ENCODE measurements around the gene LMBR1. TPM values are rescaled to one million over a fixed set of nuclear protein-coding genes. Genes with fewer than 3 reads are reported as not detected.

Gene LMBR1
- total RNA-seq, 1 donor from 2014 or later, result 49.7 TPM

- H3K27ac ChIP-seq (ENCODE audit: low read depth, low read length), result no peak overlapping the region
- no peaks in the 10 kb centered on the region for H4K20me1 ChIP-seq (ENCODE audit: insufficient read depth, low read length)
- no peaks in the 10 kb centered on the region for H3K4me1 Mint-ChIP-seq (ENCODE audit: low read depth, unreplicated experiment)
- H3K9me3 Mint-ChIP-seq (ENCODE audit: unreplicated experiment), result no peaks in the 10 kb centered on the region
- no peak overlapping the region for H3K9ac ChIP-seq (ENCODE audit: low read length)
- FAIRE-seq (no peak), DNase-seq (ENCODE audit: low read depth) (no peak)
- H3K27me3 ChIP-seq (ENCODE audit: insufficient read depth, low read length), result no peaks in the 10 kb centered on the region
- no peaks in the 10 kb centered on the region for H3K79me2 ChIP-seq (ENCODE audit: insufficient read depth, low read length)
- no peak overlapping the region for H3K4me2 ChIP-seq (ENCODE audit: low read length)
- no peaks in the 10 kb centered on the region for H3K27me3 Mint-ChIP-seq (ENCODE audit: low read depth, unreplicated experiment)
- H3K36me3 Mint-ChIP-seq (ENCODE audit: low read depth, unreplicated experiment), result no peaks in the 10 kb centered on the region
- H3K4me3 ChIP-seq (ENCODE audit: insufficient read depth, low read depth, low read length), result no peak overlapping the region
- TF ChIP-seq EZH2 (IDR thresholded peaks at IDR 0.05; ENCODE audit: insufficient read depth, low read length) (no peak), CTCF (IDR thresholded peaks at IDR 0.05; ENCODE audit: insufficient read depth, low read depth, low read length) (no peak)
- H3K9me3 ChIP-seq (ENCODE audit: insufficient read depth, low read depth, low read length), result no peaks in the 10 kb centered on the region
- no peak overlapping the region for H3K4me3 Mint-ChIP-seq (ENCODE audit: unreplicated experiment)
- H3K36me3 ChIP-seq (ENCODE audit: insufficient read depth, low read length), result no peaks in the 10 kb centered on the region
- no peak overlapping the region for H2AFZ ChIP-seq (ENCODE audit: low read depth, low read length)
- H3K27ac Mint-ChIP-seq (ENCODE audit: unreplicated experiment), result no peak overlapping the region
- no peaks in the 10 kb centered on the region for H3K4me1 ChIP-seq (ENCODE audit: insufficient read depth, low read length)
These were observed 238.3 kb downstream of the LMBR1 start for GRCh38 chr7:156654511-156655234.

GRCh38 chr7:156652886-156653568, 240.0 kb downstream of the LMBR1 start:
- Histone ChIP-seq H3K79me2 (ENCODE audit: insufficient read depth, low read length) (no peaks in the 10 kb centered on the region), H3K9me3 (ENCODE audit: insufficient read depth, low read depth, low read length) (no peaks in the 10 kb centered on the region), H4K20me1 (ENCODE audit: insufficient read depth, low read length) (no peaks in the 10 kb centered on the region), H3K27ac (ENCODE audit: low read depth, low read length) (no peak overlapping the region), H3K36me3 (ENCODE audit: insufficient read depth, low read length) (no peaks in the 10 kb centered on the region), H3K9ac (ENCODE audit: low read length) (no peak overlapping the region), H3K27me3 (ENCODE audit: insufficient read depth, low read length) (peaks cover 2% of the 10 kb centered on the region), H2AFZ (ENCODE audit: low read depth, low read length) (no peak overlapping the region), H3K4me3 (ENCODE audit: insufficient read depth, low read depth, low read length) (no peak overlapping the region), H3K4me2 (ENCODE audit: low read length) (no peak overlapping the region), H3K4me1 (ENCODE audit: insufficient read depth, low read length) (no peaks in the 10 kb centered on the region)
- Mint-ChIP-seq H3K36me3 (ENCODE audit: low read depth, unreplicated experiment) (no peaks in the 10 kb centered on the region), H3K27ac (ENCODE audit: unreplicated experiment) (no peak overlapping the region), H3K9me3 (ENCODE audit: unreplicated experiment) (no peaks in the 10 kb centered on the region), H3K4me3 (ENCODE audit: unreplicated experiment) (no peak overlapping the region), H3K27me3 (ENCODE audit: low read depth, unreplicated experiment) (no peaks in the 10 kb centered on the region), H3K4me1 (ENCODE audit: low read depth, unreplicated experiment) (no peaks in the 10 kb centered on the region)
- FAIRE-seq (no peak), DNase-seq (ENCODE audit: low read depth) (no peak)
- TF ChIP-seq CTCF (IDR thresholded peaks at IDR 0.05; ENCODE audit: insufficient read depth, low read depth, low read length) (no peak), EZH2 (IDR thresholded peaks at IDR 0.05; ENCODE audit: insufficient read depth, low read length) (no peak)

GRCh38 chr7:156651474-156651873, 241.5 kb downstream of the LMBR1 start:
- H3K4me2 ChIP-seq (ENCODE audit: low read length), result no peak overlapping the region
- H3K4me1 ChIP-seq (ENCODE audit: insufficient read depth, low read length), result no peaks in the 10 kb centered on the region
- no peaks in the 10 kb centered on the region for H3K27me3 Mint-ChIP-seq (ENCODE audit: low read depth, unreplicated experiment)
- no peak for TF ChIP-seq EZH2 (IDR thresholded peaks at IDR 0.05; ENCODE audit: insufficient read depth, low read length)
- TF ChIP-seq CTCF (IDR thresholded peaks at IDR 0.05; ENCODE audit: insufficient read depth, low read depth, low read length), result no peak
- no peak overlapping the region for H3K4me3 Mint-ChIP-seq (ENCODE audit: unreplicated experiment)
- H3K9ac ChIP-seq (ENCODE audit: low read length), result no peak overlapping the region
- H3K4me3 ChIP-seq (ENCODE audit: insufficient read depth, low read depth, low read length), result no peak overlapping the region
- H3K9me3 Mint-ChIP-seq (ENCODE audit: unreplicated experiment), result peaks cover 1% of the 10 kb centered on the region
- H3K79me2 ChIP-seq (ENCODE audit: insufficient read depth, low read length), result no peaks in the 10 kb centered on the region
- H3K27ac ChIP-seq (ENCODE audit: low read depth, low read length), result no peak overlapping the region
- no peak overlapping the region for H3K27ac Mint-ChIP-seq (ENCODE audit: unreplicated experiment)
- H4K20me1 ChIP-seq (ENCODE audit: insufficient read depth, low read length), result no peaks in the 10 kb centered on the region
- no peaks in the 10 kb centered on the region for H3K36me3 ChIP-seq (ENCODE audit: insufficient read depth, low read length)
- H3K27me3 ChIP-seq (ENCODE audit: insufficient read depth, low read length), result peaks cover 2% of the 10 kb centered on the region
- no peaks in the 10 kb centered on the region for H3K36me3 Mint-ChIP-seq (ENCODE audit: low read depth, unreplicated experiment)
- no peak for DNase-seq (ENCODE audit: low read depth)
- no peaks in the 10 kb centered on the region for H3K9me3 ChIP-seq (ENCODE audit: insufficient read depth, low read depth, low read length)
- no peak for FAIRE-seq
- H3K4me1 Mint-ChIP-seq (ENCODE audit: low read depth, unreplicated experiment), result no peaks in the 10 kb centered on the region
- H2AFZ ChIP-seq (ENCODE audit: low read depth, low read length), result no peak overlapping the region

Data from astrocyte (in vitro differentiated cells and primary cell).